GM12878 (cell line): ENCODE data around the gene MPC2. TPM values are rescaled to one million over a fixed set of nuclear protein-coding genes. Genes with fewer than 3 reads are reported as not detected.

ENCODE experiments used
- ATAC-seq: fragments of 200-7000 bp; cut with Tn5 transposase; 3 replicates; pipeline ENCODE4 v1.9.1; 2020; ENCODE audit warnings: mild to moderate bottlenecking, moderate library complexity
- BruUV-seq: library from RNA; stranded (reverse); fragments of 400-500 nt; replicated peaks from 2 replicates; lab custom pipeline; 2021; lab: Mats Ljungman, UMichigan
- CTCF ChIA-PET: fragments of 300-600 bp; sonication (Branson Sonifier 250); formaldehyde crosslinking; extraction: SDS; loops from one replicate; lab custom pipeline; 2021; ENCODE audit warnings: inconsistent platforms; lab: Yijun Ruan, JAX
- POLR2A ChIA-PET: fragments of 350-600 bp; formaldehyde crosslinking; extraction: SDS; loops from one replicate; lab custom pipeline; 2021; ENCODE audit warnings: inconsistent platforms; lab: Charles Lee
- RAD21 ChIA-PET: fragments of 300-600 bp; sonication (Branson Sonifier 250); formaldehyde crosslinking; loops from one replicate; lab custom pipeline; 2023; ENCODE audit warnings: antibody characterized with exemption; ENCODE audit not compliant: unreplicated experiment; lab: Charles Lee
- SMC1A ChIA-PET: fragments of 300-600 bp; sonication (Branson Sonifier 250); formaldehyde crosslinking; loops from one replicate; lab custom pipeline; 2023; ENCODE audit not compliant: unreplicated experiment, uncharacterized antibody; lab: Charles Lee
- DNase-seq: peaks from one replicate; pipeline ENCODE4 v3.0.0-alpha.2; 2011; ENCODE audit warnings: low read depth, low spot score
- FAIRE-seq: peaks from 3 replicates; lab custom pipeline; 2011; peaks lifted over from hg19 to GRCh38; lab: Jason Lieb, UNC
- H2AFZ ChIP-seq: 2 replicates; pipeline ENCODE4 v1.6.0; 2011; ENCODE audit warnings: low read depth, low read length, control low read depth; ENCODE audit not compliant: control insufficient read depth
- H3K27ac ChIP-seq: 2 replicates; pipeline ENCODE4 v1.5.1; 2011; ENCODE audit warnings: control low read depth; ENCODE audit not compliant: control insufficient read depth, insufficient read depth
- H3K27me3 ChIP-seq, 2 experiments: replicated peaks in 1 of 2; 2 replicates each; pipeline versions ENCODE4 v1.6.0 to v1.6.1; 2011; ENCODE audit warnings: low read length in 1 of 2; ENCODE audit not compliant: control insufficient read depth in 2 of 2, insufficient read depth in 2 of 2
- H3K36me3 ChIP-seq, 2 experiments: 2 replicates each; pipeline ENCODE4 v1.5.1; 2011; ENCODE audit warnings: low read length in 1 of 2; ENCODE audit not compliant: control insufficient read depth in 2 of 2, insufficient read depth in 2 of 2
- H3K4me1 ChIP-seq: 2 replicates; pipeline ENCODE4 v1.6.1; 2011; ENCODE audit warnings: mild to moderate bottlenecking, low read length, moderate library complexity, mixed read lengths; ENCODE audit not compliant: control insufficient read depth, insufficient read depth
- H3K4me2 ChIP-seq: 2 replicates; pipeline ENCODE4 v1.6.0; 2011; ENCODE audit warnings: control low read depth; ENCODE audit not compliant: control insufficient read depth, insufficient read depth
- H3K4me3 ChIP-seq: fragments of 200-600 bp; sonication (generic); 2 replicates; pipeline ENCODE4 v1.5.1; 2016
- H3K79me2 ChIP-seq: 2 replicates; pipeline ENCODE4 v1.6.0; 2011; ENCODE audit warnings: low read length; ENCODE audit not compliant: control insufficient read depth, insufficient read depth
- H3K9ac ChIP-seq: 2 replicates; pipeline ENCODE4 v1.8.0; 2011; ENCODE audit warnings: low read length, control low read depth, mixed read lengths; ENCODE audit not compliant: control insufficient read depth, insufficient read depth
- H3K9me3 ChIP-seq: replicated peaks from 3 replicates; pipeline ENCODE4 v1.5.1; 2011; ENCODE audit warnings: mild to moderate bottlenecking, low read length; ENCODE audit not compliant: control insufficient read depth, insufficient read depth
- H4K20me1 ChIP-seq: 2 replicates; pipeline ENCODE4 v1.6.0; 2011; ENCODE audit not compliant: control insufficient read depth, insufficient read depth
- BCL11A ChIP-seq: IDR thresholded peaks from 2 replicates; pipeline ENCODE4 v1.6.1; 2011; ENCODE audit warnings: low read depth, low read length
- CTCF ChIP-seq, 3 experiments: IDR thresholded peaks in 2 of 3; conservative IDR thresholded peaks in 1 of 3; 2 replicates each; pipeline ENCODE4 v1.5.1; 2011; ENCODE audit warnings: low read depth in 3 of 3, low read length in 3 of 3, mild to moderate bottlenecking in 3 of 3, control low read depth in 2 of 3, moderate library complexity in 2 of 3, inconsistent platforms in 1 of 3, mixed read lengths in 1 of 3; ENCODE audit not compliant: control insufficient read depth in 2 of 3, insufficient read depth in 1 of 3; ENCODE audit errors: extremely low read depth in 1 of 3
- EED ChIP-seq: sonication (generic); IDR thresholded peaks from 2 replicates; pipeline ENCODE4 v1.6.1; 2016; ENCODE audit warnings: antibody characterized with exemption, low read depth
- EP300 ChIP-seq, 2 experiments: fragments of 150-350 bp in 1 of 2; IDR thresholded peaks; 2 replicates each; pipeline ENCODE4 v1.6.1; 2011 to 2012; ENCODE audit warnings: low read depth in 2 of 2, low read length in 2 of 2, borderline replicate concordance in 1 of 2, improper control_type of control experiment in 1 of 2, inconsistent platforms in 1 of 2; ENCODE audit not compliant: control insufficient read depth in 1 of 2
- MTA2 ChIP-seq: fragments of 450-650 bp; IDR thresholded peaks from 2 replicates; pipeline ENCODE4 v1.6.1; 2016; ENCODE audit warnings: low read depth, mild to moderate bottlenecking, moderate library complexity
- PAX5 ChIP-seq: IDR thresholded peaks from 2 replicates; pipeline ENCODE4 v1.6.1; 2011; ENCODE audit warnings: low read depth, low read length, borderline replicate concordance
- SMAD1 ChIP-seq: fragments of 450-650 bp; IDR thresholded peaks from 2 replicates; pipeline ENCODE4 v1.6.1; 2018; ENCODE audit warnings: mild to moderate bottlenecking, low read depth; ENCODE audit not compliant: partially characterized antibody
- SUPT20H ChIP-seq: IDR thresholded peaks from 2 replicates; pipeline ENCODE4 v1.6.1; 2011; ENCODE audit warnings: low read depth, mild to moderate bottlenecking, low read length, moderate library complexity, borderline replicate concordance; ENCODE audit not compliant: control insufficient read depth
- YY1 ChIP-seq: IDR thresholded peaks from 2 replicates; pipeline ENCODE4 v1.6.1; 2011; ENCODE audit warnings: low read depth, mild to moderate bottlenecking, low read length
- in situ Hi-C: fragments of 300-500 bp; cut with MboI; formaldehyde crosslinking; loops from 9 replicates; pipeline ENCODE4 v1.14.3; 2018; ENCODE audit warnings: mixed read lengths
- intact Hi-C: fragments of 100-400 bp; cut with micrococcal nuclease; formaldehyde crosslinking; loops from one replicate; pipeline ENCODE4 v1.14.2; 2022; ENCODE audit not compliant: unreplicated experiment
- polyA plus RNA-seq, 11 experiments: library from polyadenylated mRNA; depleted of rRNA in 4 of 11; unstranded in 6 of 11; stranded (reverse) in 5 of 11; fragments of >200 nt; fragmentation: Nextera tagmentation in 4 of 11; fragmentation: Illumina TruSeq in 1 of 11; extraction: Ambion mirVana in 4 of 11; extraction: Trizol in 1 of 11; gene quantifications; 1 replicate in 1 of 11; 2 replicates in 10 of 11; pipeline versions ENCODE4 v1.2.1 to v1.2.3, GENCODE V29; 2011 to 2016; ENCODE audit warnings: inconsistent platforms in 2 of 11, missing spikeins in 2 of 11, low read depth in 1 of 11
- total RNA-seq, 4 experiments: library from RNA; depleted of rRNA in 3 of 4; stranded (reverse); fragments of >200 nt in 3 of 4; fragmentation: Illumina TruSeq in 1 of 4; extraction: Trizol in 1 of 4; gene quantifications; 2 replicates each; pipeline versions ENCODE4 v1.2.1 to v1.2.3, GENCODE V29; 2013 to 2021

MPC2 gene
- total and polyA plus RNA-seq, 10 of the 15 experiments (the other 5 are each of a cell fraction or from before 2014, with no cell fraction given) = 22.5 to 164 (median 63.3) TPM

- ChIA-PET CTCF (interaction anchor here (0.6 to 1.2 kb wide), 2 partner anchors 13 to 176 kb away, joined by 3 to 6 read pairs; no protein-coding TSS in a partner anchor), SMC1A (interaction anchor here (0.9 to 1.1 kb wide), 2 partner anchors 9 to 33 kb away, joined by 3 read pairs; no protein-coding TSS in a partner anchor)
- TF ChIP-seq SMAD1 (no peak), EP300 (IDR thresholded peaks at IDR 0.05; ENCODE audit: borderline replicate concordance in 1 of 2, control insufficient read depth in 1 of 2, low read depth in 2 of 2, low read length in 2 of 2) (no peak), CTCF (IDR thresholded peaks at IDR 0.05 in 2 of 3, conservative IDR thresholded peaks at IDR 0.05 in 1 of 3; ENCODE audit: control insufficient read depth in 2 of 3, extremely low read depth in 1 of 3, insufficient read depth in 1 of 3, low read depth in 3 of 3, low read length in 3 of 3) (no peak), YY1 (no peak), PAX5 (no peak), BCL11A (no peak), SUPT20H (no peak), EED (no peak), MTA2 (no peak)
These were observed 31.2 kb downstream of the MPC2 start for GRCh38 chr1:167905671-167906070.

More at GRCh38 chr1:167905671-167906070, 31.2 kb downstream of the MPC2 start:
- ChIA-PET POLR2A (no interaction called here), RAD21 (no interaction called here)
- intact Hi-C loops (no loop called here), in situ Hi-C loops (no loop called here)
- H3K4me2 ChIP-seq = no peak overlapping the region
- DNase-seq (no peak), FAIRE-seq (no peak), ATAC-seq (no peak)
- no peak overlapping the region for H2AFZ ChIP-seq
- no peaks in the 10 kb centered on the region for H3K27me3 ChIP-seq
- BruUV-seq = no TSS peak
- H3K27ac ChIP-seq = no peak overlapping the region
- H3K79me2 ChIP-seq = no peaks in the 10 kb centered on the region
- no peaks in the 10 kb centered on the region for H3K4me1 ChIP-seq
- H3K4me3 ChIP-seq = no peak overlapping the region
- peaks cover 12% of the 10 kb centered on the region for H3K9me3 ChIP-seq
- H3K9ac ChIP-seq = no peak overlapping the region
- no peaks in the 10 kb centered on the region for H3K36me3 ChIP-seq
- H4K20me1 ChIP-seq = no peaks in the 10 kb centered on the region
